ENCODE data around the gene EIF1B.

Gene EIF1B

GRCh38 chr3:40299721-40300335 lies 9.7 kb upstream of the EIF1B start:
- H2BK120ac ChIP-seq (ENCODE audit: low read depth, low read length) = no peak overlapping the region
- H3K18ac ChIP-seq (ENCODE audit: low read length) = no peak overlapping the region
- no peaks in the 10 kb centered on the region for H3K36me3 ChIP-seq (ENCODE audit: control insufficient read depth, insufficient read depth, low read length)
- H3K56ac ChIP-seq (ENCODE audit: low read length) = no peak overlapping the region
- no peak overlapping the region for H3K4me3 ChIP-seq (ENCODE audit: low read length)
- H3K4ac ChIP-seq (ENCODE audit: low read depth, low read length) = no peak overlapping the region
- H4K5ac ChIP-seq (ENCODE audit: low read length) = no peak overlapping the region
- H3K27me3 ChIP-seq (ENCODE audit: insufficient read depth, low read length, poor library complexity) = no peaks in the 10 kb centered on the region
- no peak overlapping the region for H3K23ac ChIP-seq (ENCODE audit: low read length)
- WGBS (ENCODE audit: extremely low coverage, insufficient coverage, low lambda C conversion rate) = no CpG with 5 or more reads among the region's 3 CpGs
- no peak overlapping the region for H2AK5ac ChIP-seq (ENCODE audit: low read length)
- peak overlapping the region; percentile 28 for H4K8ac ChIP-seq (ENCODE audit: low read depth, low read length)
- H2BK5ac ChIP-seq (ENCODE audit: low read length) = no peak overlapping the region
- H3K27ac ChIP-seq (ENCODE audit: low read depth, low read length) = no peak overlapping the region
- H3K9ac ChIP-seq (ENCODE audit: low read length) = no peak overlapping the region
- no peaks in the 10 kb centered on the region for H3K4me1 ChIP-seq (ENCODE audit: control insufficient read depth, low read depth, low read length)
- H3K4me2 ChIP-seq (ENCODE audit: low read length) = no peak overlapping the region
- H3K79me1 ChIP-seq (ENCODE audit: low read length) = no peaks in the 10 kb centered on the region
- no peaks in the 10 kb centered on the region for H3K79me2 ChIP-seq (ENCODE audit: control insufficient read depth, insufficient read depth, low read length)
- no peak overlapping the region for H2BK15ac ChIP-seq (replicated peaks; ENCODE audit: low read depth)
- DNase-seq = no peak

- no peak overlapping the region for H3K18ac ChIP-seq (ENCODE audit: low read length)
- H3K27me3 ChIP-seq (ENCODE audit: insufficient read depth, low read length, poor library complexity) = no peaks in the 10 kb centered on the region
- no peaks in the 10 kb centered on the region for H3K79me1 ChIP-seq (ENCODE audit: low read length)
- H3K27ac ChIP-seq (ENCODE audit: low read depth, low read length) = no peak overlapping the region
- H3K23ac ChIP-seq (ENCODE audit: low read length) = no peak overlapping the region
- no peak overlapping the region for H3K4me3 ChIP-seq (ENCODE audit: low read length)
- H3K36me3 ChIP-seq (ENCODE audit: control insufficient read depth, insufficient read depth, low read length) = no peaks in the 10 kb centered on the region
- no peak overlapping the region for H2AK5ac ChIP-seq (ENCODE audit: low read length)
- no CpG with 5 or more reads among the region's 1 CpG for WGBS (ENCODE audit: extremely low coverage, insufficient coverage, low lambda C conversion rate)
- H2BK15ac ChIP-seq (replicated peaks; ENCODE audit: low read depth) = no peak overlapping the region
- H3K9ac ChIP-seq (ENCODE audit: low read length) = no peak overlapping the region
- no peaks in the 10 kb centered on the region for H3K4me1 ChIP-seq (ENCODE audit: control insufficient read depth, low read depth, low read length)
- H3K4ac ChIP-seq (ENCODE audit: low read depth, low read length) = no peak overlapping the region
- H2BK5ac ChIP-seq (ENCODE audit: low read length) = no peak overlapping the region
- no peak overlapping the region for H2BK120ac ChIP-seq (ENCODE audit: low read depth, low read length)
- no peak for DNase-seq
- no peak overlapping the region for H3K4me2 ChIP-seq (ENCODE audit: low read length)
- no peak overlapping the region for H3K56ac ChIP-seq (ENCODE audit: low read length)
- H3K79me2 ChIP-seq (ENCODE audit: control insufficient read depth, insufficient read depth, low read length) = no peaks in the 10 kb centered on the region
- no peak overlapping the region for H4K8ac ChIP-seq (ENCODE audit: low read depth, low read length)
- no peak overlapping the region for H4K5ac ChIP-seq (ENCODE audit: low read length)
Measured at GRCh38 chr3:40302784-40303183, 6.7 kb upstream of the EIF1B start.

- no peak overlapping the region for H2BK120ac ChIP-seq (ENCODE audit: low read depth, low read length)
- DNase-seq = no peak
- WGBS (ENCODE audit: extremely low coverage, insufficient coverage, low lambda C conversion rate) = no CpG with 5 or more reads among the region's 2 CpGs
Measured at GRCh38 chr3:40304352-40304751, 5.2 kb upstream of the EIF1B start.

GRCh38 chr3:40306336-40306735 lies 3.2 kb upstream of the EIF1B start:
- Histone ChIP-seq H3K4me2 (ENCODE audit: low read length) (no peak overlapping the region), H3K9ac (ENCODE audit: low read length) (no peak overlapping the region), H3K56ac (ENCODE audit: low read length) (no peak overlapping the region), H3K36me3 (ENCODE audit: control insufficient read depth, insufficient read depth, low read length) (no peaks in the 10 kb centered on the region), H4K8ac (ENCODE audit: low read depth, low read length) (no peak overlapping the region), H3K4ac (ENCODE audit: low read depth, low read length) (no peak overlapping the region), H4K5ac (ENCODE audit: low read length) (no peak overlapping the region), H2BK15ac (replicated peaks; ENCODE audit: low read depth) (no peak overlapping the region), H3K79me2 (ENCODE audit: control insufficient read depth, insufficient read depth, low read length) (peaks cover 12% of the 10 kb centered on the region), H3K23ac (ENCODE audit: low read length) (no peak overlapping the region), H2AK5ac (ENCODE audit: low read length) (no peak overlapping the region), H2BK5ac (ENCODE audit: low read length) (no peak overlapping the region), H3K18ac (ENCODE audit: low read length) (no peak overlapping the region), H3K27me3 (ENCODE audit: insufficient read depth, low read length, poor library complexity) (no peaks in the 10 kb centered on the region), H3K79me1 (ENCODE audit: low read length) (no peaks in the 10 kb centered on the region), H3K27ac (ENCODE audit: low read depth, low read length) (no peak overlapping the region), H3K4me3 (ENCODE audit: low read length) (no peak overlapping the region), H3K4me1 (ENCODE audit: control insufficient read depth, low read depth, low read length) (no peaks in the 10 kb centered on the region), H2BK120ac (ENCODE audit: low read depth, low read length) (no peak overlapping the region)
- DNase-seq = no peak
- WGBS (ENCODE audit: extremely low coverage, insufficient coverage, low lambda C conversion rate) = no CpG with 5 or more reads among the region's 3 CpGs

More at GRCh38 chr3:40304352-40304751, 5.2 kb upstream of the EIF1B start:
- Histone ChIP-seq H3K9ac (ENCODE audit: low read length) (no peak overlapping the region), H3K27ac (ENCODE audit: low read depth, low read length) (no peak overlapping the region), H3K4ac (ENCODE audit: low read depth, low read length) (no peak overlapping the region), H3K79me2 (ENCODE audit: control insufficient read depth, insufficient read depth, low read length) (no peaks in the 10 kb centered on the region), H3K4me1 (ENCODE audit: control insufficient read depth, low read depth, low read length) (no peaks in the 10 kb centered on the region), H3K56ac (ENCODE audit: low read length) (no peak overlapping the region), H3K36me3 (ENCODE audit: control insufficient read depth, insufficient read depth, low read length) (no peaks in the 10 kb centered on the region), H4K8ac (ENCODE audit: low read depth, low read length) (no peak overlapping the region), H2BK5ac (ENCODE audit: low read length) (no peak overlapping the region), H3K18ac (ENCODE audit: low read length) (no peak overlapping the region), H4K5ac (ENCODE audit: low read length) (no peak overlapping the region), H3K23ac (ENCODE audit: low read length) (no peak overlapping the region), H3K4me3 (ENCODE audit: low read length) (no peak overlapping the region), H2BK15ac (replicated peaks; ENCODE audit: low read depth) (no peak overlapping the region), H3K4me2 (ENCODE audit: low read length) (no peak overlapping the region), H3K79me1 (ENCODE audit: low read length) (no peaks in the 10 kb centered on the region), H2AK5ac (ENCODE audit: low read length) (no peak overlapping the region), H3K27me3 (ENCODE audit: insufficient read depth, low read length, poor library complexity) (no peaks in the 10 kb centered on the region)

GRCh38 chr3:40307176-40307575 lies 2.3 kb upstream of the EIF1B start:
- no peak overlapping the region for H2BK5ac ChIP-seq (ENCODE audit: low read length)
- no peak overlapping the region for H3K18ac ChIP-seq (ENCODE audit: low read length)
- H3K4me2 ChIP-seq (ENCODE audit: low read length) = no peak overlapping the region
- H3K23ac ChIP-seq (ENCODE audit: low read length) = no peak overlapping the region
- H3K4me3 ChIP-seq (ENCODE audit: low read length) = no peak overlapping the region
- H3K56ac ChIP-seq (ENCODE audit: low read length) = no peak overlapping the region
- H3K27me3 ChIP-seq (ENCODE audit: insufficient read depth, low read length, poor library complexity) = no peaks in the 10 kb centered on the region
- no peak overlapping the region for H2BK15ac ChIP-seq (replicated peaks; ENCODE audit: low read depth)
- no peak overlapping the region for H3K4ac ChIP-seq (ENCODE audit: low read depth, low read length)
- H3K9ac ChIP-seq (ENCODE audit: low read length) = no peak overlapping the region
- peaks cover 13% of the 10 kb centered on the region for H3K79me2 ChIP-seq (ENCODE audit: control insufficient read depth, insufficient read depth, low read length)
- H3K79me1 ChIP-seq (ENCODE audit: low read length) = no peaks in the 10 kb centered on the region
- no peaks in the 10 kb centered on the region for H3K36me3 ChIP-seq (ENCODE audit: control insufficient read depth, insufficient read depth, low read length)
- no peak overlapping the region for H2AK5ac ChIP-seq (ENCODE audit: low read length)
- no CpG with 5 or more reads among the region's 1 CpG for WGBS (ENCODE audit: extremely low coverage, insufficient coverage, low lambda C conversion rate)
- no peak overlapping the region for H4K5ac ChIP-seq (ENCODE audit: low read length)
- H4K8ac ChIP-seq (ENCODE audit: low read depth, low read length) = no peak overlapping the region
- DNase-seq = no peak
- no peak overlapping the region for H3K27ac ChIP-seq (ENCODE audit: low read depth, low read length)
- no peak overlapping the region for H2BK120ac ChIP-seq (ENCODE audit: low read depth, low read length)
- H3K4me1 ChIP-seq (ENCODE audit: control insufficient read depth, low read depth, low read length) = no peaks in the 10 kb centered on the region

Data from mesendoderm (in vitro differentiated cells).